ENCODE results near the gene FAM222B. TPM values are rescaled to one million over a fixed set of nuclear protein-coding genes. Genes with fewer than 3 reads are reported as not detected.

The FAM222B gene
- total and polyA plus RNA-seq, 2 donors (not counting 1 experiment from before 2014, with no cell fraction given) = 10.8 to 23.1 TPM

GRCh38 chr17:28763137-28763799 is 79.3 kb downstream of the FAM222B start:
- H3K27me3 ChIP-seq (replicated peaks in 1 of 4; ENCODE audit: control extremely low read depth in 1 of 4, control insufficient read depth in 3 of 4, insufficient read depth in 4 of 4, low read length in 3 of 4) = no peaks in the 10 kb centered on the region
- intact Hi-C loops (cut with micrococcal nuclease) = loop anchor here (1.0 kb wide), 7 partner anchors 36 to 354 kb away; partner anchors contain the start of genes DHRS13 and FLOT2
- POLR2A ChIA-PET = interaction anchor here (0.5 to 2.8 kb wide), 9 partner anchors 36 to 232 kb away, joined by 3 to 21 read pairs (median 5); partner anchors contain the start of genes DHRS13, ERAL1 and TLCD1
- peaks cover 23% of the 10 kb centered on the region for H4K20me1 ChIP-seq (ENCODE audit: control insufficient read depth, insufficient read depth, low read length, poor library complexity, severe bottlenecking)
- peaks cover 13 to 38% of the 10 kb centered on the region in 2 experiments for H3K36me3 ChIP-seq (replicated peaks in 1 of 2; ENCODE audit: control extremely low read depth in 1 of 2, control insufficient read depth in 1 of 2, extremely low read depth in 1 of 2, insufficient read depth in 2 of 2, low read length in 1 of 2)
- H3K4me3 ChIP-seq (ENCODE audit: control extremely low read depth in 1 of 5, extremely low read depth in 1 of 5, insufficient read depth in 1 of 5, low read depth in 2 of 5, low read length in 4 of 5) = no peak overlapping the region
- H3K27ac Mint-ChIP-seq = no peak overlapping the region
- H3K4me1 Mint-ChIP-seq = peaks cover 11% of the 10 kb centered on the region
- no peak overlapping the region for H3K27ac ChIP-seq (ENCODE audit: low read length in 2 of 2)
- H3K79me2 ChIP-seq (ENCODE audit: control insufficient read depth, insufficient read depth, low read length) = peaks cover 15% of the 10 kb centered on the region
- H3K4me2 ChIP-seq (replicated peaks; ENCODE audit: low read depth, low read length, poor library complexity, severe bottlenecking) = no peak overlapping the region
- TF ChIP-seq EZH2 (IDR thresholded peaks at IDR 0.05; ENCODE audit: borderline replicate concordance, insufficient read depth, low read depth, low read length, poor library complexity, severe bottlenecking) = no peak
- no peak for DNase-seq
- no peak overlapping the region for H3K9ac ChIP-seq (ENCODE audit: low read length)
- no CpG with 5 or more reads among the region's 1 CpG for WGBS (ENCODE audit: insufficient coverage)
- no peak overlapping the region for H3K4me3 Mint-ChIP-seq
- peak; percentile 14 for ATAC-seq (ENCODE audit: low read depth)
- no peaks in the 10 kb centered on the region for H3K9me3 ChIP-seq (ENCODE audit: control extremely low read depth in 1 of 3, control insufficient read depth in 2 of 3, insufficient read depth in 1 of 3, low read length in 2 of 3)
- CTCF ChIA-PET = interaction anchor here (0.6 to 7.6 kb wide), 68 partner anchors 9 to 354 kb away, joined by 3 to 137 read pairs (median 6); partner anchors contain the start of genes DHRS13, ERAL1, FAM222B and FLOT2
- H3K4me1 ChIP-seq (ENCODE audit: control insufficient read depth in 2 of 2, insufficient read depth in 2 of 2, low read length in 2 of 2) = peaks cover 0 to 8% of the 10 kb centered on the region in 2 donors
- no peaks in the 10 kb centered on the region for H3K9me3 Mint-ChIP-seq (ENCODE audit: insufficient read depth)
- no peaks in the 10 kb centered on the region for H3K27me3 Mint-ChIP-seq
- H2AFZ ChIP-seq (ENCODE audit: insufficient read depth, low read depth, low read length, poor library complexity, severe bottlenecking) = no peak overlapping the region

GRCh38 chr17:28760601-28761562 is 81.7 kb downstream of the FAM222B start:
- Mint-ChIP-seq H3K27ac (no peak overlapping the region), H3K9me3 (ENCODE audit: insufficient read depth) (no peaks in the 10 kb centered on the region), H3K27me3 (no peaks in the 10 kb centered on the region), H3K4me3 (no peak overlapping the region), H3K4me1 (peaks cover 11% of the 10 kb centered on the region)
- peak overlapping the region in 1 of 2 donors; percentile 13 for H3K27ac ChIP-seq (ENCODE audit: low read length in 2 of 2)
- H3K79me2 ChIP-seq (ENCODE audit: control insufficient read depth, insufficient read depth, low read length) = peaks cover 36% of the 10 kb centered on the region
- H2AFZ ChIP-seq (ENCODE audit: insufficient read depth, low read depth, low read length, poor library complexity, severe bottlenecking) = no peak overlapping the region
- H3K36me3 ChIP-seq (replicated peaks in 1 of 2; ENCODE audit: control extremely low read depth in 1 of 2, control insufficient read depth in 1 of 2, extremely low read depth in 1 of 2, insufficient read depth in 2 of 2, low read length in 1 of 2) = peaks cover 7 to 44% of the 10 kb centered on the region in 2 experiments
- H4K20me1 ChIP-seq (ENCODE audit: control insufficient read depth, insufficient read depth, low read length, poor library complexity, severe bottlenecking) = peaks cover 29% of the 10 kb centered on the region
- TF ChIP-seq CTCF (IDR thresholded peaks at IDR 0.05) = no peak
- no peak for TF ChIP-seq EZH2 (IDR thresholded peaks at IDR 0.05; ENCODE audit: borderline replicate concordance, insufficient read depth, low read depth, low read length, poor library complexity, severe bottlenecking)
- H3K9ac ChIP-seq (ENCODE audit: low read length) = no peak overlapping the region
- no peaks in the 10 kb centered on the region for H3K27me3 ChIP-seq (replicated peaks in 1 of 4; ENCODE audit: control extremely low read depth in 1 of 4, control insufficient read depth in 3 of 4, insufficient read depth in 4 of 4, low read length in 3 of 4)
- intact Hi-C loops (cut with micrococcal nuclease) = no loop called here
- WGBS (ENCODE audit: insufficient coverage) = 35% methylated on average over 5 of the region's 9 CpGs
- ATAC-seq (ENCODE audit: low read depth) = no peak
- peaks cover 0 to 8% of the 10 kb centered on the region in 2 donors for H3K4me1 ChIP-seq (ENCODE audit: control insufficient read depth in 2 of 2, insufficient read depth in 2 of 2, low read length in 2 of 2)
- POLR2A ChIA-PET = interaction anchor here (0.5 to 2.8 kb wide), 3 partner anchors 10 to 190 kb away, joined by 4 to 21 read pairs (median 4); partner anchors contain the start of gene TLCD1
- DNase-seq = peak; percentile 25
- H3K4me2 ChIP-seq (replicated peaks; ENCODE audit: low read depth, low read length, poor library complexity, severe bottlenecking) = no peak overlapping the region
- CTCF ChIA-PET = interaction anchor here (0.6 to 7.6 kb wide), 11 partner anchors 11 to 192 kb away, joined by 3 to 137 read pairs (median 58); partner anchors contain the start of genes DHRS13, FLOT2, NEK8 and PHF12
- no peaks in the 10 kb centered on the region for H3K9me3 ChIP-seq (ENCODE audit: control extremely low read depth in 1 of 3, control insufficient read depth in 2 of 3, insufficient read depth in 1 of 3, low read length in 2 of 3)
- no peak overlapping the region for H3K4me3 ChIP-seq (ENCODE audit: control extremely low read depth in 1 of 5, extremely low read depth in 1 of 5, insufficient read depth in 1 of 5, low read depth in 2 of 5, low read length in 4 of 5)
